SK-N-SH (cell line): ENCODE measurements around the gene CAP2. TPM values are rescaled to one million over a fixed set of nuclear protein-coding genes. Genes with fewer than 3 reads are reported as not detected.

Experiments
- CTCF ChIA-PET: fragments of 300-600, 350-600 bp; formaldehyde crosslinking; extraction: SDS; loops from one replicate; lab custom pipeline; 2021; lab: Yijun Ruan, JAX
- POLR2A ChIA-PET: fragments of 350-600 bp; sonication (Branson Sonifier 250); formaldehyde crosslinking; extraction: SDS; loops from one replicate; lab custom pipeline; 2020; ENCODE audit warnings: antibody characterized with exemption, inconsistent platforms; lab: Yijun Ruan, JAX
- DNase-seq: peaks from one replicate; pipeline ENCODE4 v3.0.0; 2012
- H2AFZ ChIP-seq: fragments of 200-600 bp; sonication (generic); 2 replicates; pipeline ENCODE4 v1.8.1; 2016; ENCODE audit warnings: antibody characterized with exemption, mild to moderate bottlenecking, low read depth
- H3F3A ChIP-seq: fragments of 200-600 bp; sonication (generic); replicated peaks from 2 replicates; pipeline ENCODE3; 2016; ENCODE audit warnings: antibody characterized with exemption, mild to moderate bottlenecking; ENCODE audit not compliant: insufficient read depth
- H3K27ac ChIP-seq, 2 experiments: fragments of 200-500 bp in 1 of 2; fragments of 200-600 bp in 1 of 2; sonication (Bioruptor generic) in 1 of 2; sonication (generic), shearing (Covaris generic) in 1 of 2; 2 replicates each; pipeline versions ENCODE4 v1.5.1 to v1.6.1; 2014 to 2016; ENCODE audit warnings: low read depth in 2 of 2, inconsistent platforms in 1 of 2, low read length in 1 of 2, mild to moderate bottlenecking in 1 of 2, mixed read lengths in 1 of 2
- H3K27me3 ChIP-seq: fragments of 200-600 bp; sonication (generic), shearing (Covaris generic); 2 replicates; pipeline ENCODE4 v1.6.1; 2016; ENCODE audit warnings: mixed run types; ENCODE audit not compliant: insufficient read depth
- H3K36me3 ChIP-seq, 2 experiments: fragments of 200-500 bp in 1 of 2; fragments of 200-600 bp in 1 of 2; sonication (Bioruptor generic) in 1 of 2; sonication (generic) in 1 of 2; replicated peaks in 1 of 2; 2 replicates each; pipeline versions ENCODE3 to v1.5.1; 2014 to 2016; ENCODE audit warnings: low read length in 1 of 2, mild to moderate bottlenecking in 1 of 2; ENCODE audit not compliant: insufficient read depth in 2 of 2, control insufficient read depth in 1 of 2
- H3K4me1 ChIP-seq, 2 experiments: fragments of 200-500 bp in 1 of 2; fragments of 200-600 bp in 1 of 2; sonication (Bioruptor generic) in 1 of 2; sonication (generic), shearing (Covaris generic) in 1 of 2; 2 replicates each; pipeline versions ENCODE4 v1.5.1 to v1.6.1; 2014 to 2016; ENCODE audit warnings: low read depth in 1 of 2, low read length in 1 of 2, mixed run types in 1 of 2; ENCODE audit not compliant: insufficient read depth in 2 of 2, control insufficient read depth in 1 of 2
- H3K4me2 ChIP-seq: fragments of 200-600 bp; sonication (generic), shearing (Covaris generic); 2 replicates; pipeline ENCODE4 v1.6.1; 2017; ENCODE audit warnings: mixed run types
- H3K4me3 ChIP-seq, 2 experiments: fragments of 200-500 bp in 1 of 2; fragments of 200-600 bp in 1 of 2; sonication (Bioruptor generic) in 1 of 2; sonication (generic), shearing (Covaris generic) in 1 of 2; 2 replicates each; pipeline versions ENCODE4 v1.5.1 to v1.8.1; 2014 to 2016; ENCODE audit warnings: low read depth in 2 of 2, inconsistent platforms in 1 of 2, low read length in 1 of 2, mild to moderate bottlenecking in 1 of 2, mixed read lengths in 1 of 2, moderate library complexity in 1 of 2
- H3K79me2 ChIP-seq: fragments of 200-600 bp; sonication (generic); 2 replicates; pipeline ENCODE4 v1.8.1; 2017; ENCODE audit warnings: mild to moderate bottlenecking; ENCODE audit not compliant: insufficient read depth
- H3K9ac ChIP-seq: fragments of 200-600 bp; sonication (generic); 2 replicates; pipeline ENCODE4 v1.6.1; 2017; ENCODE audit warnings: mixed run types
- H3K9me2 ChIP-seq: fragments of 200-600 bp; sonication (generic); 2 replicates; pipeline ENCODE4 v1.6.1; 2017; ENCODE audit warnings: mixed run types
- H3K9me3 ChIP-seq: fragments of 200-600 bp; sonication (generic); 2 replicates; pipeline ENCODE4 v1.6.1; 2017; ENCODE audit warnings: mixed run types, mild to moderate bottlenecking, moderate library complexity
- H4K20me1 ChIP-seq: fragments of 200-600 bp; sonication (generic); 2 replicates; pipeline ENCODE4 v1.6.1; 2017; ENCODE audit warnings: mild to moderate bottlenecking, mixed run types; ENCODE audit not compliant: insufficient read depth
- CHD2 ChIP-seq: fragments of 150-350 bp; IDR thresholded peaks from 2 replicates; pipeline ENCODE4 v1.6.1; 2018; ENCODE audit warnings: low read length; ENCODE audit not compliant: partially characterized antibody
- EP300 ChIP-seq, 2 experiments: IDR thresholded peaks; 2 replicates each; pipeline versions ENCODE4 v1.4.0 to v1.6.1; 2012; ENCODE audit warnings: borderline replicate concordance in 1 of 2, low read depth in 1 of 2, low read length in 1 of 2
- GATA2 ChIP-seq: sonication (generic); formaldehyde crosslinking; IDR thresholded peaks from 2 replicates; pipeline ENCODE4 v1.5.0; 2020; ENCODE audit warnings: mild to moderate bottlenecking, missing genetic modification reagents
- MXI1 ChIP-seq: IDR thresholded peaks from 2 replicates; pipeline ENCODE4 v1.6.1; 2012; ENCODE audit warnings: mild to moderate bottlenecking, low read depth, low read length, improper control_type of control experiment
- NRF1 ChIP-seq: IDR thresholded peaks from 2 replicates; pipeline ENCODE4 v1.6.1; 2012; ENCODE audit warnings: low read depth, mild to moderate bottlenecking, low read length
- POLR2AphosphoS5 ChIP-seq: IDR thresholded peaks from 2 replicates; pipeline ENCODE4 v1.6.1; 2012; ENCODE audit warnings: low read depth, low read length
- RCOR1 ChIP-seq: fragments of 150-350 bp; IDR thresholded peaks from 2 replicates; pipeline ENCODE4 v1.6.1; 2017; ENCODE audit warnings: antibody characterized with exemption, low read length
- RXRA ChIP-seq: IDR thresholded peaks from 2 replicates; pipeline ENCODE4 v1.4.0; 2012; ENCODE audit warnings: low read depth, mild to moderate bottlenecking, borderline replicate concordance
- WGBS: methylation state at CpG from one replicate; pipeline ENCODE4 v1.1.6; 2017; ENCODE audit warnings: low lambda C conversion rate; 5-methylcytosine and 5-hydroxymethylcytosine counted together
- polyA plus RNA-seq, 3 experiments: library from polyadenylated mRNA; depleted of rRNA; stranded (reverse); fragments of >200 nt; gene quantifications; 2 replicates each; pipeline ENCODE4 v1.2.3, GENCODE V29; 2012
- TF ChIP-seq, protein P1 (sequence below): fragments of 200-600 bp; sonication (generic); IDR thresholded peaks from 2 replicates; pipeline ENCODE4 v1.6.1; 2017; ENCODE audit warnings: antibody characterized with exemption, mild to moderate bottlenecking, moderate library complexity
- TF ChIP-seq, protein P2 (sequence below): IDR thresholded peaks from 2 replicates; pipeline ENCODE4 v1.4.0; 2012; ENCODE audit warnings: low read depth, borderline replicate concordance
- TF ChIP-seq, protein P3 (sequence below): IDR thresholded peaks from 2 replicates; pipeline ENCODE4 v1.6.1; 2012; ENCODE audit warnings: mild to moderate bottlenecking, low read depth, low read length, moderate library complexity
- TF ChIP-seq, protein P4 (sequence below): IDR thresholded peaks from 2 replicates; pipeline ENCODE4 v1.4.0; 2012; ENCODE audit warnings: low read depth, borderline replicate concordance

The CAP2 gene
- polyA plus RNA-seq, 1 of the 3 experiments (the other 2 are of a cell fraction) = 8.5 TPM

DNA sequence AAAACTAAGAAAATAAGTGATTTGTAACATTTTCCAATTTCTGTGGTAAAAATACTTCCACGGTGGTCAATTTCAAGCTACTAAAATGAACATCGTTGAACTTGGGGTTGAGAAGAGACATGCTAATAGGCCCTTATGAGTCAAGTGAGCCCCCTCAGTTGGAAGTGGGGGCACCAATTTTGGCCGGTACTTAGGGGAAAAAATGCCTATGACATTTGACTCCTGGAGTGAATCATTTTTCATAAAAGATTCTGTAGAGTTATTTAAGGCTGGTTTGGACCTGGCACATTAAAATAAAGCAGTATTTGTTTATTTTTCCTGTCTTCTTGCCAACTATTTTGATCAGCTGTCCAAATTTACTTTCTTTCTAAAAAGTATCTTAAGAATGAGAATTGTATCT is 32.4 kb upstream of the CAP2 start (continued):
- TF ChIP-seq, protein P1, sequence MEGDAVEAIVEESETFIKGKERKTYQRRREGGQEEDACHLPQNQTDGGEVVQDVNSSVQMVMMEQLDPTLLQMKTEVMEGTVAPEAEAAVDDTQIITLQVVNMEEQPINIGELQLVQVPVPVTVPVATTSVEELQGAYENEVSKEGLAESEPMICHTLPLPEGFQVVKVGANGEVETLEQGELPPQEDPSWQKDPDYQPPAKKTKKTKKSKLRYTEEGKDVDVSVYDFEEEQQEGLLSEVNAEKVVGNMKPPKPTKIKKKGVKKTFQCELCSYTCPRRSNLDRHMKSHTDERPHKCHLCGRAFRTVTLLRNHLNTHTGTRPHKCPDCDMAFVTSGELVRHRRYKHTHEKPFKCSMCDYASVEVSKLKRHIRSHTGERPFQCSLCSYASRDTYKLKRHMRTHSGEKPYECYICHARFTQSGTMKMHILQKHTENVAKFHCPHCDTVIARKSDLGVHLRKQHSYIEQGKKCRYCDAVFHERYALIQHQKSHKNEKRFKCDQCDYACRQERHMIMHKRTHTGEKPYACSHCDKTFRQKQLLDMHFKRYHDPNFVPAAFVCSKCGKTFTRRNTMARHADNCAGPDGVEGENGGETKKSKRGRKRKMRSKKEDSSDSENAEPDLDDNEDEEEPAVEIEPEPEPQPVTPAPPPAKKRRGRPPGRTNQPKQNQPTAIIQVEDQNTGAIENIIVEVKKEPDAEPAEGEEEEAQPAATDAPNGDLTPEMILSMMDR = no peak

DNA sequence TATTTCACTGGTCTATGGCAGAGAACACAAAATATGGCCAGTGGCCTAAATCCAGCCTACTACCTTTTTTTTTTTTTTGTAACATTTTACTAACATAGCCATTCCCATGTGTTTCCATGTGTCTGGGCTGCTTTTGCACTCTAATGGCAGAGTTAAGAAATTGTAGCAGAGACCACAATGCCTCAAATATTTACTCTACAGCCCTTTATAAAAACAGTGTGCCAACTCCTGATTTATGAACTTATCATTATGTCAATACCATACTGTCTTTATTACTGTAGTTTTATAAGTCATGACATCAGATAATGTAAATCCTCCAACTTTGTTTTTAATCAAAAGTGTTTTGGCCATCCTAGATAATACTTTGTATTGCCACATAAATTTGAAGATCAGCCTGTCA is 27.4 kb upstream of the CAP2 start:
- H2AFZ ChIP-seq = no peak overlapping the region
- ChIA-PET POLR2A (no interaction called here), CTCF (no interaction called here)
- H3K79me2 ChIP-seq = no peaks in the 10 kb centered on the region
- no peak overlapping the region for H3K4me2 ChIP-seq
- H3K27me3 ChIP-seq = no peaks in the 10 kb centered on the region
- no peak overlapping the region for H3K27ac ChIP-seq
- peaks cover 12% of the 10 kb centered on the region for H3K9me3 ChIP-seq
- no peak overlapping the region for H3K9ac ChIP-seq
- no peaks in the 10 kb centered on the region for H4K20me1 ChIP-seq
- TF ChIP-seq RXRA (no peak), EP300 (IDR thresholded peaks at IDR 0.05; ENCODE audit: borderline replicate concordance in 1 of 2, low read depth in 1 of 2, low read length in 1 of 2) (no peak), CHD2 (no peak), GATA2 (no peak), NRF1 (no peak)
- TF ChIP-seq, protein P2, sequence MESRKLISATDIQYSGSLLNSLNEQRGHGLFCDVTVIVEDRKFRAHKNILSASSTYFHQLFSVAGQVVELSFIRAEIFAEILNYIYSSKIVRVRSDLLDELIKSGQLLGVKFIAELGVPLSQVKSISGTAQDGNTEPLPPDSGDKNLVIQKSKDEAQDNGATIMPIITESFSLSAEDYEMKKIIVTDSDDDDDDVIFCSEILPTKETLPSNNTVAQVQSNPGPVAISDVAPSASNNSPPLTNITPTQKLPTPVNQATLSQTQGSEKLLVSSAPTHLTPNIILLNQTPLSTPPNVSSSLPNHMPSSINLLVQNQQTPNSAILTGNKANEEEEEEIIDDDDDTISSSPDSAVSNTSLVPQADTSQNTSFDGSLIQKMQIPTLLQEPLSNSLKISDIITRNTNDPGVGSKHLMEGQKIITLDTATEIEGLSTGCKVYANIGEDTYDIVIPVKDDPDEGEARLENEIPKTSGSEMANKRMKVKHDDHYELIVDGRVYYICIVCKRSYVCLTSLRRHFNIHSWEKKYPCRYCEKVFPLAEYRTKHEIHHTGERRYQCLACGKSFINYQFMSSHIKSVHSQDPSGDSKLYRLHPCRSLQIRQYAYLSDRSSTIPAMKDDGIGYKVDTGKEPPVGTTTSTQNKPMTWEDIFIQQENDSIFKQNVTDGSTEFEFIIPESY = no peak
- H3K9me2 ChIP-seq = no peaks in the 10 kb centered on the region
- H3F3A ChIP-seq = no peaks in the 10 kb centered on the region
- H3K4me3 ChIP-seq = no peak overlapping the region
- DNase-seq = no peak
- no peaks in the 10 kb centered on the region for H3K36me3 ChIP-seq
- H3K4me1 ChIP-seq = no peaks in the 10 kb centered on the region

DNA sequence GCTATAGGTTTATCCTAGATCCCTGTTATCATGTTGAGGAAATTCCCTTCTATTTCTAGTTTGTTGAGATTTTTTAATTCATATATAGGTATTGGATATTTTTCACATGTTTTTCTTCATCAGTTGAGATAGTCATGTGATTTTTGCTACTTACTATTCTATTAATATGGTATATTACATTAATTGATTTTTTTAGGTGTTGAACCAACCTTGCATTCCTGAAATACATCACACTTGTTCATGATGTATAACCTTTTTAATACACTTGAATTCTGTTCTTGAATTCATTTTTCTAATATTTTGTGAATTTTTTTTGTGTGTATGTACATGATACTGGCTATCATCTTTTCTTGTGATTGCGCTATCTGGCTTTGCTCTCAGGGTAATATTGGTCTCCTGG is 25.5 kb upstream of the CAP2 start:
- Histone ChIP-seq H3F3A (no peaks in the 10 kb centered on the region), H3K9me3 (peaks cover 12% of the 10 kb centered on the region), H3K27ac (no peak overlapping the region), H3K9me2 (no peaks in the 10 kb centered on the region), H3K4me3 (no peak overlapping the region), H2AFZ (no peak overlapping the region), H3K4me1 (no peaks in the 10 kb centered on the region), H3K9ac (no peak overlapping the region), H3K4me2 (no peak overlapping the region), H4K20me1 (no peaks in the 10 kb centered on the region), H3K79me2 (no peaks in the 10 kb centered on the region), H3K27me3 (no peaks in the 10 kb centered on the region), H3K36me3 (no peaks in the 10 kb centered on the region)
- 76% methylated on average over 1 of the region's 1 CpG for WGBS
- ChIA-PET CTCF (interaction anchor here (0.6 kb wide), 1 partner anchor 139 kb away, joined by 3 read pairs; no protein-coding TSS in a partner anchor), POLR2A (no interaction called here)
- no peak for DNase-seq
- TF ChIP-seq RCOR1 (no peak), POLR2AphosphoS5 (no peak), MXI1 (no peak)
- TF ChIP-seq, protein P3, sequence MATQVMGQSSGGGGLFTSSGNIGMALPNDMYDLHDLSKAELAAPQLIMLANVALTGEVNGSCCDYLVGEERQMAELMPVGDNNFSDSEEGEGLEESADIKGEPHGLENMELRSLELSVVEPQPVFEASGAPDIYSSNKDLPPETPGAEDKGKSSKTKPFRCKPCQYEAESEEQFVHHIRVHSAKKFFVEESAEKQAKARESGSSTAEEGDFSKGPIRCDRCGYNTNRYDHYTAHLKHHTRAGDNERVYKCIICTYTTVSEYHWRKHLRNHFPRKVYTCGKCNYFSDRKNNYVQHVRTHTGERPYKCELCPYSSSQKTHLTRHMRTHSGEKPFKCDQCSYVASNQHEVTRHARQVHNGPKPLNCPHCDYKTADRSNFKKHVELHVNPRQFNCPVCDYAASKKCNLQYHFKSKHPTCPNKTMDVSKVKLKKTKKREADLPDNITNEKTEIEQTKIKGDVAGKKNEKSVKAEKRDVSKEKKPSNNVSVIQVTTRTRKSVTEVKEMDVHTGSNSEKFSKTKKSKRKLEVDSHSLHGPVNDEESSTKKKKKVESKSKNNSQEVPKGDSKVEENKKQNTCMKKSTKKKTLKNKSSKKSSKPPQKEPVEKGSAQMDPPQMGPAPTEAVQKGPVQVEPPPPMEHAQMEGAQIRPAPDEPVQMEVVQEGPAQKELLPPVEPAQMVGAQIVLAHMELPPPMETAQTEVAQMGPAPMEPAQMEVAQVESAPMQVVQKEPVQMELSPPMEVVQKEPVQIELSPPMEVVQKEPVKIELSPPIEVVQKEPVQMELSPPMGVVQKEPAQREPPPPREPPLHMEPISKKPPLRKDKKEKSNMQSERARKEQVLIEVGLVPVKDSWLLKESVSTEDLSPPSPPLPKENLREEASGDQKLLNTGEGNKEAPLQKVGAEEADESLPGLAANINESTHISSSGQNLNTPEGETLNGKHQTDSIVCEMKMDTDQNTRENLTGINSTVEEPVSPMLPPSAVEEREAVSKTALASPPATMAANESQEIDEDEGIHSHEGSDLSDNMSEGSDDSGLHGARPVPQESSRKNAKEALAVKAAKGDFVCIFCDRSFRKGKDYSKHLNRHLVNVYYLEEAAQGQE = no peak
- TF ChIP-seq, protein P2 = no peak
- TF ChIP-seq, protein P1 = no peak
- TF ChIP-seq, protein P4, sequence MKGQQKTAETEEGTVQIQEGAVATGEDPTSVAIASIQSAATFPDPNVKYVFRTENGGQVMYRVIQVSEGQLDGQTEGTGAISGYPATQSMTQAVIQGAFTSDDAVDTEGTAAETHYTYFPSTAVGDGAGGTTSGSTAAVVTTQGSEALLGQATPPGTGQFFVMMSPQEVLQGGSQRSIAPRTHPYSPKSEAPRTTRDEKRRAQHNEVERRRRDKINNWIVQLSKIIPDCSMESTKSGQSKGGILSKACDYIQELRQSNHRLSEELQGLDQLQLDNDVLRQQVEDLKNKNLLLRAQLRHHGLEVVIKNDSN = no peak
